ENCODE data around the gene UGT3A1. TPM values are rescaled to one million over a fixed set of nuclear protein-coding genes. Genes with fewer than 3 reads are reported as not detected.
"Not testable (repeated sequence)": the region's sequence is repeated elsewhere in the genome, so short reads cannot be mapped to it uniquely, and the experiment has no call there.

Gene UGT3A1
- total and polyA plus RNA-seq, 2 donors (not counting 3 experiments of a cell fraction or from before 2014, with no cell fraction given): not detected

DNA sequence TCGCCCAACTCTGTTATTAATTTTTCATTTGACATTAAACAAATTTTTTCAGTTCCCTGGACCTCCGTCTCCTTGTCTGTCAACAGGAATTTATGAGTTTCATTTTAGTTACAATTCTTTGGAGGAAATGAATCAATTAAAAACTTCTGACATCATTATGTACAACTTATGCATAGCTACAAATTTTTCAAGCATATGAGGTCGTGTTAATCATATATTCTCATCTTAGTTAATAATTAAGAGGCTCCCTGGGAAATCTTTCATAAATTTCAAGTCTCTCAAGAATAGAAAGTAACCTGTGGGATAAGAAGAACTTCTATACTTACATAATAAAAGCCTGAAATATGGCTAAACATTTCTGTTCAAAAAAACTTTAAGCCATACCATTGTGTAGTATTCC, 3.4 kb downstream of the UGT3A1 start:
- Histone ChIP-seq H3K4me2 (ENCODE audit: insufficient read depth, low read length) (no peak overlapping the region), H3K4me1 (ENCODE audit: control insufficient read depth, extremely low read depth, insufficient read depth, low read length) (no peaks in the 10 kb centered on the region), H4K20me1 (replicated peaks; ENCODE audit: control insufficient read depth, extremely low read depth, insufficient read depth, low read length) (no peaks in the 10 kb centered on the region), H2AFZ (ENCODE audit: low read depth, low read length) (no peak overlapping the region), H3K27me3 (ENCODE audit: control insufficient read depth in 2 of 2, insufficient read depth in 2 of 2, low read length in 2 of 2) (no peaks in the 10 kb centered on the region), H3K4me3 (replicated peaks in 1 of 3; ENCODE audit: insufficient read depth in 1 of 3, low read depth in 1 of 3, low read length in 3 of 3) (no peak overlapping the region), H3K9ac (replicated peaks; ENCODE audit: extremely low read depth, insufficient read depth, low read length) (no peak overlapping the region), H3K9me3 (replicated peaks; ENCODE audit: control insufficient read depth, insufficient read depth, low read length) (no peaks in the 10 kb centered on the region), H3K79me2 (ENCODE audit: control insufficient read depth, insufficient read depth, low read length) (no peaks in the 10 kb centered on the region), H3K36me3 (ENCODE audit: control insufficient read depth in 2 of 2, extremely low read depth in 1 of 2, insufficient read depth in 2 of 2, low read length in 2 of 2) (no peaks in the 10 kb centered on the region), H3K9me1 (replicated peaks; ENCODE audit: control insufficient read depth, extremely low read depth, insufficient read depth, low read length) (no peaks in the 10 kb centered on the region), H3K27ac (ENCODE audit: insufficient read depth, low read depth, low read length) (no peak overlapping the region)
- no peak for TF ChIP-seq JUN (IDR thresholded peaks at IDR 0.05; ENCODE audit: borderline replicate concordance, insufficient read depth, insufficient read length, low read depth)
- FAIRE-seq (no peak), DNase-seq (ENCODE audit: low read depth, low spot score) (no peak)
- ChIA-PET POLR2A (no interaction called here), CTCF (no interaction called here)
- intact Hi-C loops (cut with micrococcal nuclease): no loop called here
- dilution Hi-C loops (cut with MboI; ENCODE audit: extremely low pct_ligation_motif_present, low sequenced_read_pairs): no loop called here
- BruUV-seq (replicated peaks): no TSS peak

DNA sequence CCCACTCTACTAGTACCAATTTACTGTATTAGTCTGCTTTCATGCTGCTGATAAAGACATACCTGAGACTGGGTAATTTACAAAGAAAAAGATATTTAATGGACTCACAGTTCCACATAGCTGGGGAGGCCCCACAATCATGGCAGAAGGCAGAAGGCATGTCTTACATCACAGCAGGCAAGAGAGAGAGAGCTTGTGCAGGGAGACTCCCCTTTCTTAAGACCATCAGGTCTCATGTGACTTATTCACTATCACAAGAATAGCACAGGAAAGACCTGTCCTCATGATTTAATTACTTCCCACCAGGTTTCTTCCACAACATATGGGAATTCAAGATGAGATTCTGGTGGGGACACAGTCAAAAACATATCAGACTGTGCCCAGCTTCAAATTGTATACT, 11.5 kb downstream of the UGT3A1 start:
- Histone ChIP-seq H3K9ac (replicated peaks; ENCODE audit: extremely low read depth, insufficient read depth, low read length) (no peak overlapping the region), H3K9me3 (replicated peaks; ENCODE audit: control insufficient read depth, insufficient read depth, low read length) (no peaks in the 10 kb centered on the region), H3K4me2 (ENCODE audit: insufficient read depth, low read length) (no peak overlapping the region), H3K27me3 (ENCODE audit: control insufficient read depth in 2 of 2, insufficient read depth in 2 of 2, low read length in 2 of 2) (no peaks in the 10 kb centered on the region), H3K79me2 (ENCODE audit: control insufficient read depth, insufficient read depth, low read length) (no peaks in the 10 kb centered on the region), H3K4me3 (replicated peaks in 1 of 3; ENCODE audit: insufficient read depth in 1 of 3, low read depth in 1 of 3, low read length in 3 of 3) (no peak overlapping the region), H3K27ac (ENCODE audit: insufficient read depth, low read depth, low read length) (no peak overlapping the region), H4K20me1 (replicated peaks; ENCODE audit: control insufficient read depth, extremely low read depth, insufficient read depth, low read length) (no peaks in the 10 kb centered on the region), H3K36me3 (ENCODE audit: control insufficient read depth in 2 of 2, extremely low read depth in 1 of 2, insufficient read depth in 2 of 2, low read length in 2 of 2) (no peaks in the 10 kb centered on the region), H3K4me1 (ENCODE audit: control insufficient read depth, extremely low read depth, insufficient read depth, low read length) (no peaks in the 10 kb centered on the region), H2AFZ (ENCODE audit: low read depth, low read length) (no peak overlapping the region), H3K9me1 (replicated peaks; ENCODE audit: control insufficient read depth, extremely low read depth, insufficient read depth, low read length) (no peaks in the 10 kb centered on the region)
- DNase-seq (ENCODE audit: low read depth, low spot score) (no peak), FAIRE-seq (no peak)
- POLR2A ChIA-PET: no interaction called here
- dilution Hi-C loops (cut with MboI; ENCODE audit: extremely low pct_ligation_motif_present, low sequenced_read_pairs): no loop called here
- CTCF ChIA-PET: no interaction called here
- BruUV-seq (replicated peaks): no TSS peak
- TF ChIP-seq MYC (IDR thresholded peaks at IDR 0.05; ENCODE audit: low read depth, low read length): no peak
- TF ChIP-seq, protein P1, sequence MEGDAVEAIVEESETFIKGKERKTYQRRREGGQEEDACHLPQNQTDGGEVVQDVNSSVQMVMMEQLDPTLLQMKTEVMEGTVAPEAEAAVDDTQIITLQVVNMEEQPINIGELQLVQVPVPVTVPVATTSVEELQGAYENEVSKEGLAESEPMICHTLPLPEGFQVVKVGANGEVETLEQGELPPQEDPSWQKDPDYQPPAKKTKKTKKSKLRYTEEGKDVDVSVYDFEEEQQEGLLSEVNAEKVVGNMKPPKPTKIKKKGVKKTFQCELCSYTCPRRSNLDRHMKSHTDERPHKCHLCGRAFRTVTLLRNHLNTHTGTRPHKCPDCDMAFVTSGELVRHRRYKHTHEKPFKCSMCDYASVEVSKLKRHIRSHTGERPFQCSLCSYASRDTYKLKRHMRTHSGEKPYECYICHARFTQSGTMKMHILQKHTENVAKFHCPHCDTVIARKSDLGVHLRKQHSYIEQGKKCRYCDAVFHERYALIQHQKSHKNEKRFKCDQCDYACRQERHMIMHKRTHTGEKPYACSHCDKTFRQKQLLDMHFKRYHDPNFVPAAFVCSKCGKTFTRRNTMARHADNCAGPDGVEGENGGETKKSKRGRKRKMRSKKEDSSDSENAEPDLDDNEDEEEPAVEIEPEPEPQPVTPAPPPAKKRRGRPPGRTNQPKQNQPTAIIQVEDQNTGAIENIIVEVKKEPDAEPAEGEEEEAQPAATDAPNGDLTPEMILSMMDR (IDR thresholded peaks at IDR 0.05; ENCODE audit: extremely low read depth in 1 of 2, insufficient read depth in 1 of 2, low read depth in 1 of 2, low read length in 2 of 2): no peak
- no peak for TF ChIP-seq EZH2 (IDR thresholded peaks at IDR 0.05; ENCODE audit: borderline replicate concordance, low read depth, low read length, severe bottlenecking)
- no peak for TF ChIP-seq FOS (IDR thresholded peaks at IDR 0.05; ENCODE audit: borderline replicate concordance, insufficient read depth, low read length)
- no peak for TF ChIP-seq POLR2AphosphoS5 (IDR thresholded peaks at IDR 0.05; ENCODE audit: insufficient read depth, low read depth, low read length)
- no peak for TF ChIP-seq GATA2 (IDR thresholded peaks at IDR 0.05; ENCODE audit: insufficient read depth, insufficient read length, low read depth, low read length)
- TF ChIP-seq POLR2A (IDR thresholded peaks at IDR 0.05; ENCODE audit: low read depth, low read length): no peak
- intact Hi-C loops (cut with micrococcal nuclease): no loop called here

DNA sequence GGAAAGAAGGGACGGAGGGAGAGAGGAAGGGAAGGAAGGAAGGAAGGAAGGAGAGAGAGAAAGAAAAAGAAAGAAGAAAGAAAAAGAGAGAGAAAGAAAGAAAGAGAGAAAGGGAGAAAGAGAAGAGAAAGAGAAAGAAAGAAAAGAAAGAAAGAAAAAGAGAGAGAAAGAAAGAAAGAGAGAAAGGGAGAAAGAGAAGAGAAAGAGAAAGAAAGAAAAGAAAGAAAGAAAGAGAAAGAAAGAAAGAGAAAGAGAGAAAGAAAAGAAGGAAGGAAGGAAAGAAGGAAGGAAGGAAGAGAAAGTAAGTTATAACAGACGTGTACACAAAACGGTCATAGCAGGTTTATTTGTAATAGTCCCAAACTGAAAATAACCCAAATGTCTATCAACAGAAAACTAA, 14.3 kb downstream of the UGT3A1 start:
- H4K20me1 ChIP-seq (replicated peaks; ENCODE audit: control insufficient read depth, extremely low read depth, insufficient read depth, low read length); H3K27me3 ChIP-seq (ENCODE audit: control insufficient read depth in 2 of 2, insufficient read depth in 2 of 2, low read length in 2 of 2); H3K4me2 ChIP-seq (ENCODE audit: insufficient read depth, low read length); H3K4me1 ChIP-seq (ENCODE audit: control insufficient read depth, extremely low read depth, insufficient read depth, low read length); CTCF ChIA-PET; H3K9ac ChIP-seq (replicated peaks; ENCODE audit: extremely low read depth, insufficient read depth, low read length); H3K9me1 ChIP-seq (replicated peaks; ENCODE audit: control insufficient read depth, extremely low read depth, insufficient read depth, low read length); H3K4me3 ChIP-seq (replicated peaks in 1 of 3; ENCODE audit: insufficient read depth in 1 of 3, low read depth in 1 of 3, low read length in 3 of 3); H2AFZ ChIP-seq (ENCODE audit: low read depth, low read length); intact Hi-C loops (cut with micrococcal nuclease); dilution Hi-C loops (cut with MboI; ENCODE audit: extremely low pct_ligation_motif_present, low sequenced_read_pairs); H3K9me3 ChIP-seq (replicated peaks; ENCODE audit: control insufficient read depth, insufficient read depth, low read length); BruUV-seq (replicated peaks); DNase-seq (ENCODE audit: low read depth, low spot score); H3K27ac ChIP-seq (ENCODE audit: insufficient read depth, low read depth, low read length); FAIRE-seq; H3K79me2 ChIP-seq (ENCODE audit: control insufficient read depth, insufficient read depth, low read length); H3K36me3 ChIP-seq (ENCODE audit: control insufficient read depth in 2 of 2, extremely low read depth in 1 of 2, insufficient read depth in 2 of 2, low read length in 2 of 2); POLR2A ChIA-PET: not testable (repeated sequence)

Measured in endothelial cell of umbilical vein (primary cell).